OCI-LY7 (cell line): ENCODE measurements around the gene RAB30. TPM values are rescaled to one million over a fixed set of nuclear protein-coding genes. Genes with fewer than 3 reads are reported as not detected.

Source experiments
- BruUV-seq: library from RNA; stranded (reverse); fragments of 400-500 nt; replicated peaks from 2 replicates; lab custom pipeline; 2021; lab: Mats Ljungman, UMichigan
- CTCF ChIA-PET: fragments of 300-600 bp; sonication (Branson Sonifier 250); formaldehyde crosslinking; loops from one replicate; lab custom pipeline; 2022; ENCODE audit warnings: antibody characterized with exemption; ENCODE audit not compliant: unreplicated experiment; lab: Charles Lee
- POLR2A ChIA-PET: fragments of 300-600 bp; sonication (Branson Sonifier 250); formaldehyde crosslinking; loops from one replicate; lab custom pipeline; 2022; ENCODE audit warnings: antibody characterized with exemption; lab: Charles Lee
- DNase-seq: peaks from one replicate; pipeline ENCODE4 v3.0.0-alpha.2; 2015; ENCODE audit warnings: low spot score
- H2AFZ ChIP-seq: fragments of 200-600 bp; sonication (generic), shearing (Covaris generic); 2 replicates; pipeline ENCODE4 v1.6.1; 2014; ENCODE audit warnings: mild to moderate bottlenecking, antibody characterized with exemption, low read length, moderate library complexity
- H3K27ac ChIP-seq: fragments of 200-600 bp; sonication (generic); 2 replicates; pipeline ENCODE4 v1.5.1; 2014; ENCODE audit warnings: mixed run types, low read depth, mild to moderate bottlenecking, moderate library complexity, low read length, inconsistent platforms; ENCODE audit not compliant: poor library complexity, severe bottlenecking
- H3K36me3 ChIP-seq: fragments of 200-600 bp; sonication (generic); 2 replicates; pipeline ENCODE4 v1.6.1; 2014; ENCODE audit warnings: mild to moderate bottlenecking, antibody characterized with exemption, low read length, moderate library complexity, mixed read lengths; ENCODE audit not compliant: insufficient read depth
- H3K4me1 ChIP-seq: fragments of 200-600 bp; sonication (generic); 2 replicates; pipeline ENCODE4 v1.5.1; 2014; ENCODE audit warnings: mild to moderate bottlenecking, low read length; ENCODE audit not compliant: insufficient read depth, poor library complexity, severe bottlenecking
- H3K4me2 ChIP-seq: fragments of 200-600 bp; sonication (generic); 2 replicates; pipeline ENCODE4 v1.6.1; 2014; ENCODE audit warnings: mild to moderate bottlenecking, low read length
- H3K4me3 ChIP-seq: fragments of 200-600 bp; sonication (generic); 2 replicates; pipeline ENCODE4 v1.5.1; 2014; ENCODE audit warnings: mild to moderate bottlenecking, low read depth, low read length; ENCODE audit not compliant: poor library complexity, severe bottlenecking
- H3K79me2 ChIP-seq: fragments of 200-600 bp; sonication (generic); 2 replicates; pipeline ENCODE4 v1.6.1; 2016; ENCODE audit warnings: low read depth, mild to moderate bottlenecking, low read length, moderate library complexity, mixed read lengths; ENCODE audit not compliant: insufficient read depth
- H3K9me2 ChIP-seq: fragments of 200-600 bp; sonication (generic); 2 replicates; pipeline ENCODE4 v1.6.1; 2016; ENCODE audit warnings: mild to moderate bottlenecking, low read length, mixed read lengths; ENCODE audit not compliant: insufficient read depth
- H3K9me3 ChIP-seq: fragments of 200-600 bp; sonication (generic); 2 replicates; pipeline ENCODE4 v1.6.1; 2014; ENCODE audit warnings: mild to moderate bottlenecking, mixed run types, low read length, mixed read lengths
- H4K20me1 ChIP-seq: fragments of 200-600 bp; sonication (generic); 2 replicates; pipeline ENCODE4 v1.6.1; 2014; ENCODE audit warnings: mild to moderate bottlenecking, antibody characterized with exemption, low read length, moderate library complexity, mixed read lengths; ENCODE audit not compliant: insufficient read depth
- EZH2phosphoT487 ChIP-seq: fragments of 200-600 bp; sonication (generic); IDR thresholded peaks from 2 replicates; pipeline ENCODE4 v1.6.1; 2018; ENCODE audit warnings: low read depth, borderline replicate concordance, mild to moderate bottlenecking, mixed run types, antibody characterized with exemption, low read length, moderate library complexity, mixed read lengths
- intact Hi-C: fragments of 100-400 bp; cut with micrococcal nuclease; formaldehyde crosslinking; loops from one replicate; pipeline ENCODE4 v1.10.0; 2022; ENCODE audit not compliant: unreplicated experiment
- total RNA-seq, 2 experiments: library from RNA; depleted of rRNA in 1 of 2; stranded (reverse); fragments of >200 nt in 1 of 2; shearing (Covaris generic) in 1 of 2; gene quantifications; 2 replicates each; pipeline ENCODE4 v1.2.3, GENCODE V29; 2014 to 2022
- TF ChIP-seq, protein P1 (sequence below): fragments of 200-600 bp; sonication (generic); conservative IDR thresholded peaks from 2 replicates; pipeline ENCODE4 v1.5.1; 2014; ENCODE audit warnings: mild to moderate bottlenecking, antibody characterized with exemption, low read length, moderate library complexity, mixed read lengths

RAB30 gene
- total RNA-seq, 2 experiments from 2014 or later: 33.3 to 132 TPM

- Histone ChIP-seq H3K36me3 (peaks cover 41% of the 10 kb centered on the region), H3K79me2 (peaks cover 96% of the 10 kb centered on the region), H3K9me2 (no peaks in the 10 kb centered on the region), H3K4me3 (peak overlapping the region; percentile 86), H3K4me2 (peak overlapping the region; percentile 88), H4K20me1 (no peaks in the 10 kb centered on the region), H2AFZ (no peak overlapping the region), H3K4me1 (peaks cover 63% of the 10 kb centered on the region), H3K27ac (peak overlapping the region; percentile 70), H3K9me3 (peaks cover 13% of the 10 kb centered on the region; the same call in 1 of the 2 replicates)
- intact Hi-C loops: no loop called here
- no TSS peak for BruUV-seq
- TF ChIP-seq, protein P1, sequence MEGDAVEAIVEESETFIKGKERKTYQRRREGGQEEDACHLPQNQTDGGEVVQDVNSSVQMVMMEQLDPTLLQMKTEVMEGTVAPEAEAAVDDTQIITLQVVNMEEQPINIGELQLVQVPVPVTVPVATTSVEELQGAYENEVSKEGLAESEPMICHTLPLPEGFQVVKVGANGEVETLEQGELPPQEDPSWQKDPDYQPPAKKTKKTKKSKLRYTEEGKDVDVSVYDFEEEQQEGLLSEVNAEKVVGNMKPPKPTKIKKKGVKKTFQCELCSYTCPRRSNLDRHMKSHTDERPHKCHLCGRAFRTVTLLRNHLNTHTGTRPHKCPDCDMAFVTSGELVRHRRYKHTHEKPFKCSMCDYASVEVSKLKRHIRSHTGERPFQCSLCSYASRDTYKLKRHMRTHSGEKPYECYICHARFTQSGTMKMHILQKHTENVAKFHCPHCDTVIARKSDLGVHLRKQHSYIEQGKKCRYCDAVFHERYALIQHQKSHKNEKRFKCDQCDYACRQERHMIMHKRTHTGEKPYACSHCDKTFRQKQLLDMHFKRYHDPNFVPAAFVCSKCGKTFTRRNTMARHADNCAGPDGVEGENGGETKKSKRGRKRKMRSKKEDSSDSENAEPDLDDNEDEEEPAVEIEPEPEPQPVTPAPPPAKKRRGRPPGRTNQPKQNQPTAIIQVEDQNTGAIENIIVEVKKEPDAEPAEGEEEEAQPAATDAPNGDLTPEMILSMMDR: no peak
- no peak for TF ChIP-seq EZH2phosphoT487
- DNase-seq: no peak
- ChIA-PET CTCF (interaction anchor here (1.0 to 1.4 kb wide), 2 partner anchors 83 to 111 kb away, joined by 4 read pairs; no protein-coding TSS in a partner anchor), POLR2A (interaction anchor here (0.6 to 2.1 kb wide), 11 partner anchors 14 to 160 kb away, joined by 3 to 19 read pairs (median 3); no protein-coding TSS in a partner anchor)
Measured at GRCh38 chr11:83068568-83068967, 3.1 kb downstream of the RAB30 start.

DNA sequence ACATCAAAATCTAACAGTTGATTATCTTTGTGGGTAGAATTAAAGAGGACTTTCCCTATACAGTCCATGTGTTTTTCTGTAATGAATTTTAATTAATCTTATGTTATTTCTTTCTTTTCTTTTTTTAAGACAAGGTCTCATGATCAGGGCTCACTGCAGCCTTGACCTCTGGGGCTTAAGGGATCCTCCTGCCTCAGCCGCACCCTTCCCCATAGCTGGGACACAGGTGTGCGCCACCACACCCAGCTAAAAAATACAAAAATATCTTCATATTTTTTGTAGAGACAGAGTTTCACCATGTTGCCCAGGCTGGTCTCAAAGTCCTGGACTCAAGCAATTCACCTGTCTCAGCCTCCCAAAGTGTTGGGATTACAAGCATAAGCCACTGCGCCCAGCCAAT is 7.7 kb downstream of the RAB30 start:
- Histone ChIP-seq H3K9me3 (peaks cover 45% of the 10 kb centered on the region), H3K4me2 (peak overlapping the region; percentile 82), H3K27ac (peak overlapping the region; percentile 100), H3K79me2 (peaks cover 88% of the 10 kb centered on the region), H2AFZ (no peak overlapping the region), H3K9me2 (no peaks in the 10 kb centered on the region), H4K20me1 (no peaks in the 10 kb centered on the region), H3K4me1 (peaks cover 95% of the 10 kb centered on the region), H3K36me3 (peaks cover 61% of the 10 kb centered on the region), H3K4me3 (peak overlapping the region; percentile 62)
- intact Hi-C loops: loop anchor here (5.0 kb wide), 1 partner anchor 57 kb away; no protein-coding TSS in a partner anchor
- BruUV-seq: no TSS peak
- POLR2A ChIA-PET: interaction anchor here (0.6 to 3.6 kb wide), 23 partner anchors 9 to 163 kb away, joined by 3 to 25 read pairs (median 5); partner anchors contain the start of genes DDIAS and PCF11
- DNase-seq: no peak
- TF ChIP-seq, protein P1: no peak
- no peak for TF ChIP-seq EZH2phosphoT487
- CTCF ChIA-PET: no interaction called here
